B cell (primary cell): ENCODE measurements around the gene FBXO34. TPM values are rescaled to one million over a fixed set of nuclear protein-coding genes. Genes with fewer than 3 reads are reported as not detected.

Experiments
- ATAC-seq: fragments of 200-7000 bp; cut with Tn5 transposase; one replicate; pipeline ENCODE4 v1.10.0; 2021; ENCODE audit warnings: low read depth, mild to moderate bottlenecking, moderate number of reproducible peaks, moderate library complexity
- CTCF ChIA-PET: fragments of 350-600 bp; sonication (Branson Sonifier 250); formaldehyde crosslinking; loops from one replicate; lab custom pipeline; 2021; ENCODE audit warnings: antibody characterized with exemption, inconsistent platforms; lab: Charles Lee
- POLR2A ChIA-PET: fragments of 350-600 bp; sonication (Branson Sonifier 250); formaldehyde crosslinking; loops from one replicate; lab custom pipeline; 2021; ENCODE audit warnings: antibody characterized with exemption; lab: Charles Lee
- DNase-seq: peaks from one replicate; pipeline ENCODE4 v3.0.0; 2013
- H2AFZ ChIP-seq: 2 replicates; pipeline ENCODE4 v1.6.1; 2012; ENCODE audit warnings: mild to moderate bottlenecking, low read depth, low read length; ENCODE audit not compliant: insufficient read depth, poor library complexity, severe bottlenecking
- H3K27ac ChIP-seq, 2 donors: 1 replicate in 1 of 2; 2 replicates in 1 of 2; pipeline ENCODE4 v1.5.1; 2012 to 2013; ENCODE audit warnings: low read length in 2 of 2, mild to moderate bottlenecking in 2 of 2, moderate library complexity in 1 of 2
- H3K27me3 ChIP-seq, 4 experiments: fragments of 200-600 bp in 1 of 4; sonication (generic) in 1 of 4; replicated peaks in 1 of 4; 1 replicate in 2 of 4; 2 replicates in 2 of 4; pipeline versions ENCODE4 v1.6.1 to v1.7.0; 2013 to 2016; ENCODE audit warnings: low read length in 3 of 4, mild to moderate bottlenecking in 2 of 4, mixed read lengths in 1 of 4, moderate library complexity in 1 of 4; ENCODE audit not compliant: insufficient read depth in 4 of 4, control insufficient read depth in 3 of 4; ENCODE audit errors: control extremely low read depth in 1 of 4
- H3K36me3 ChIP-seq, 2 experiments: replicated peaks in 1 of 2; 1 replicate in 1 of 2; 2 replicates in 1 of 2; pipeline versions ENCODE4 v1.6.1 to v1.7.1; 2013; ENCODE audit warnings: low read length in 1 of 2; ENCODE audit not compliant: insufficient read depth in 2 of 2, control insufficient read depth in 1 of 2; ENCODE audit errors: control extremely low read depth in 1 of 2, extremely low read depth in 1 of 2
- H3K4me1 ChIP-seq, 2 donors: fragments of 200-600 bp in 1 of 2; sonication (generic) in 1 of 2; 1 replicate in 1 of 2; 2 replicates in 1 of 2; pipeline versions ENCODE4 v1.5.1 to v1.6.1; 2013 to 2017; ENCODE audit warnings: low read length in 2 of 2; ENCODE audit not compliant: control insufficient read depth in 2 of 2, insufficient read depth in 2 of 2
- H3K4me2 ChIP-seq: replicated peaks from 2 replicates; pipeline ENCODE3; 2012; ENCODE audit warnings: mild to moderate bottlenecking, low read depth, low read length; ENCODE audit not compliant: poor library complexity, severe bottlenecking
- H3K4me3 ChIP-seq, 5 experiments: fragments of 200-600 bp in 1 of 5; sonication (generic) in 1 of 5; 1 replicate in 3 of 5; 2 replicates in 2 of 5; pipeline versions ENCODE4 v1.5.1 to v1.7.0; 2011 to 2016; ENCODE audit warnings: low read length in 4 of 5, mild to moderate bottlenecking in 4 of 5, low read depth in 2 of 5, control low read depth in 1 of 5, moderate library complexity in 1 of 5; ENCODE audit not compliant: insufficient read depth in 1 of 5; ENCODE audit errors: control extremely low read depth in 1 of 5, extremely low read depth in 1 of 5
- H3K79me2 ChIP-seq: fragments of 200-600 bp; sonication (generic); one replicate; pipeline ENCODE4 v1.6.0; 2016; ENCODE audit warnings: low read length; ENCODE audit not compliant: control insufficient read depth, insufficient read depth
- H3K9ac ChIP-seq: fragments of 200-600 bp; sonication (generic); 2 replicates; pipeline ENCODE4 v1.6.1; 2017; ENCODE audit warnings: mild to moderate bottlenecking, low read length, moderate library complexity
- H3K9me3 ChIP-seq, 3 donors: one replicate each; pipeline versions ENCODE4 v1.6.1 to v1.7.1; 2013; ENCODE audit warnings: low read length in 2 of 3; ENCODE audit not compliant: control insufficient read depth in 2 of 3, insufficient read depth in 1 of 3; ENCODE audit errors: control extremely low read depth in 1 of 3
- H4K20me1 ChIP-seq: 2 replicates; pipeline ENCODE4 v1.6.0; 2012; ENCODE audit warnings: mild to moderate bottlenecking, low read length; ENCODE audit not compliant: insufficient read depth, control insufficient read depth, poor library complexity, severe bottlenecking
- H3K27ac Mint-ChIP-seq: one replicate; pipeline ENCODE4 v1.8.0; 2021; ENCODE audit warnings: mixed read lengths
- H3K27me3 Mint-ChIP-seq: one replicate; pipeline ENCODE4 v1.8.0; 2021; ENCODE audit warnings: mixed read lengths
- H3K4me1 Mint-ChIP-seq: one replicate; pipeline ENCODE4 v1.8.0; 2021; ENCODE audit warnings: mixed read lengths
- H3K4me3 Mint-ChIP-seq: one replicate; pipeline ENCODE4 v1.8.0; 2021; ENCODE audit warnings: mixed read lengths
- H3K9me3 Mint-ChIP-seq: one replicate; pipeline ENCODE4 v1.8.0; 2022; ENCODE audit warnings: mixed read lengths; ENCODE audit not compliant: insufficient read depth
- EZH2 ChIP-seq: IDR thresholded peaks from 2 replicates; pipeline ENCODE4 v1.6.1; 2012; ENCODE audit warnings: borderline replicate concordance, low read depth, mild to moderate bottlenecking, moderate library complexity, low read length; ENCODE audit not compliant: insufficient read depth, poor library complexity, severe bottlenecking
- WGBS: methylation state at CpG from one replicate; pipeline ENCODE4 v1.1.5; 2013; ENCODE audit warnings: missing lambda C conversion rate; ENCODE audit not compliant: insufficient coverage; 5-methylcytosine and 5-hydroxymethylcytosine counted together
- intact Hi-C: fragments of 100-400 bp; cut with micrococcal nuclease; formaldehyde crosslinking; loops from one replicate; pipeline ENCODE4 v1.10.0; 2022
- polyA plus RNA-seq: library from polyadenylated mRNA; depleted of rRNA; stranded (reverse); fragments of >200 nt; gene quantifications from 2 replicates; pipeline ENCODE4 v1.2.3, GENCODE V29; 2012
- total RNA-seq, 2 donors: library from RNA; stranded (reverse); fragments of 120-200 nt in 1 of 2; gene quantifications; 1 replicate in 1 of 2; 2 replicates in 1 of 2; pipeline versions ENCODE4 v1.2.3 to v1.2.4, GENCODE V29; 2013 to 2022
- TF ChIP-seq, protein P1 (sequence below): fragments of 200-600 bp; IDR thresholded peaks from one replicate; pipeline ENCODE4 v1.8.0; 2022; ENCODE audit warnings: antibody characterized with exemption, mild to moderate bottlenecking

The FBXO34 gene
- total and polyA plus RNA-seq, 2 donors (not counting 1 experiment from before 2014, with no cell fraction given) = 8.1 to 27.5 TPM

DNA sequence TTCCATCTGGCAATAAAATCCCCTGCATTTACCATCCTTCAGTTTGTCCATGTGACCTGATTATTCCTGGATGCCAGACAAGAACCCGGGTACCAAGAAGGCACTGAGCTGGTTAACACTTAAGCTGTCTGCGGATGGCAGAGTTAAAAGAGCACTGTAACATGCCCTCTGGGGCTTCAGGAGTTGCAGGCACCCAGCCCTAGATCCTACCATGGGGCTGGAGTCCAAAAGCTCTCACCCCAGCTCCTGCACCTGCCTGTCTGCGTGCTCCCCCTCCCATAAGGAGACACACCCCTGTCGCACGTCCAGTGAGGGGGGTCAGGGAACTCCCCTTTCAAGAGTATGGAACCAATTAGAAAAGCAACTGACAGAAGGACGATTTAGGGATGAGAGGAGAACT lies 14.6 kb upstream of the FBXO34 start:
- ATAC-seq = no peak
- no peak overlapping the region for H3K4me3 Mint-ChIP-seq
- H3K4me1 Mint-ChIP-seq = no peaks in the 10 kb centered on the region
- 74% methylated on average over 5 of the region's 6 CpGs for WGBS
- no peak overlapping the region for H3K4me3 ChIP-seq
- H3K9me3 Mint-ChIP-seq = no peaks in the 10 kb centered on the region
- intact Hi-C loops = no loop called here
- H3K4me1 ChIP-seq = no peaks in the 10 kb centered on the region
- H2AFZ ChIP-seq = no peak overlapping the region
- H3K27me3 ChIP-seq = no peaks in the 10 kb centered on the region
- H3K27me3 Mint-ChIP-seq = peaks cover 31% of the 10 kb centered on the region
- H3K79me2 ChIP-seq = no peaks in the 10 kb centered on the region
- no peaks in the 10 kb centered on the region for H4K20me1 ChIP-seq
- no peak overlapping the region for H3K27ac ChIP-seq
- no peak for DNase-seq
- H3K9ac ChIP-seq = no peak overlapping the region
- no peak overlapping the region for H3K27ac Mint-ChIP-seq
- POLR2A ChIA-PET = no interaction called here
- H3K9me3 ChIP-seq = no peaks in the 10 kb centered on the region
- CTCF ChIA-PET = no interaction called here
- H3K36me3 ChIP-seq = no peaks in the 10 kb centered on the region
- no peak for TF ChIP-seq EZH2
- TF ChIP-seq, protein P1, sequence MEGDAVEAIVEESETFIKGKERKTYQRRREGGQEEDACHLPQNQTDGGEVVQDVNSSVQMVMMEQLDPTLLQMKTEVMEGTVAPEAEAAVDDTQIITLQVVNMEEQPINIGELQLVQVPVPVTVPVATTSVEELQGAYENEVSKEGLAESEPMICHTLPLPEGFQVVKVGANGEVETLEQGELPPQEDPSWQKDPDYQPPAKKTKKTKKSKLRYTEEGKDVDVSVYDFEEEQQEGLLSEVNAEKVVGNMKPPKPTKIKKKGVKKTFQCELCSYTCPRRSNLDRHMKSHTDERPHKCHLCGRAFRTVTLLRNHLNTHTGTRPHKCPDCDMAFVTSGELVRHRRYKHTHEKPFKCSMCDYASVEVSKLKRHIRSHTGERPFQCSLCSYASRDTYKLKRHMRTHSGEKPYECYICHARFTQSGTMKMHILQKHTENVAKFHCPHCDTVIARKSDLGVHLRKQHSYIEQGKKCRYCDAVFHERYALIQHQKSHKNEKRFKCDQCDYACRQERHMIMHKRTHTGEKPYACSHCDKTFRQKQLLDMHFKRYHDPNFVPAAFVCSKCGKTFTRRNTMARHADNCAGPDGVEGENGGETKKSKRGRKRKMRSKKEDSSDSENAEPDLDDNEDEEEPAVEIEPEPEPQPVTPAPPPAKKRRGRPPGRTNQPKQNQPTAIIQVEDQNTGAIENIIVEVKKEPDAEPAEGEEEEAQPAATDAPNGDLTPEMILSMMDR = no peak
- no peak overlapping the region for H3K4me2 ChIP-seq

DNA sequence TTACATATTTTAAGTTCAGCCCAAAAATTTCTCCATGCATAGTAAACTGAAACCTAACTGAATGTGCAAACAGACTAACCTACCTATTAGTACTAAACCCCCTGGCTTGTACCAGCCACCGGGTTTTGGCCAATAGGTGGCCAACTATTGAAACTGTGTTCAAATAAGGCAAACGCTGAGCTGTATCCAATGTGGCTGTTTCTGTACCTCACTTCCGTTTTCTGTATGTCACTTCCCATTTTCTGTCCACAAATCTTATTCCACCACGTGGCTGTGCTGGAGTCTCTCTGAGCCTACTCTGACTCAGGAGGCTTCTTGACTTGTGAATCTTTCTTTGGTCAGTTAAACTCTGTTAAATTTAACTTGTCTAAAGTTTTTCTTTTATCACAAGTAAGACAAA lies 6.0 kb upstream of the FBXO34 start:
- no peak overlapping the region for H3K27ac ChIP-seq
- no peak overlapping the region for H3K4me3 ChIP-seq
- H3K9me3 Mint-ChIP-seq = peaks cover 3% of the 10 kb centered on the region
- ATAC-seq (peak; percentile 39), DNase-seq (peak; percentile 60)
- H3K27me3 ChIP-seq = no peaks in the 10 kb centered on the region
- no peak overlapping the region for H3K9ac ChIP-seq
- H3K79me2 ChIP-seq = no peaks in the 10 kb centered on the region
- WGBS = 52% methylated on average over 3 of the region's 4 CpGs
- H3K27me3 Mint-ChIP-seq = peaks cover 8% of the 10 kb centered on the region
- intact Hi-C loops = no loop called here
- no peak overlapping the region for H3K4me3 Mint-ChIP-seq
- ChIA-PET CTCF (no interaction called here), POLR2A (no interaction called here)
- no peaks in the 10 kb centered on the region for H3K36me3 ChIP-seq
- no peaks in the 10 kb centered on the region for H4K20me1 ChIP-seq
- H3K27ac Mint-ChIP-seq = no peak overlapping the region
- no peak overlapping the region for H3K4me2 ChIP-seq
- peaks cover 3% of the 10 kb centered on the region for H3K4me1 Mint-ChIP-seq
- H3K4me1 ChIP-seq = no peaks in the 10 kb centered on the region
- peak overlapping the region; percentile 20 for H2AFZ ChIP-seq
- TF ChIP-seq EZH2 = no peak
- TF ChIP-seq, protein P1 = no peak
- peaks cover 0 to 7% (median 4%) of the 10 kb centered on the region in 3 donors for H3K9me3 ChIP-seq
